Stimulated activated naive CD4-positive, alpha-beta T cell (primary cell): ENCODE results near the gene PEG3.

ENCODE experiments used
- DNase-seq, 6 experiments: peaks; one replicate each; lab custom pipeline; 2025; lab: John Stamatoyannopoulos, UW

Gene PEG3

GRCh38 chr19:56808717-56809392 lies 31.7 kb downstream of the PEG3 start:
- DNase-seq = no peak

DNA sequence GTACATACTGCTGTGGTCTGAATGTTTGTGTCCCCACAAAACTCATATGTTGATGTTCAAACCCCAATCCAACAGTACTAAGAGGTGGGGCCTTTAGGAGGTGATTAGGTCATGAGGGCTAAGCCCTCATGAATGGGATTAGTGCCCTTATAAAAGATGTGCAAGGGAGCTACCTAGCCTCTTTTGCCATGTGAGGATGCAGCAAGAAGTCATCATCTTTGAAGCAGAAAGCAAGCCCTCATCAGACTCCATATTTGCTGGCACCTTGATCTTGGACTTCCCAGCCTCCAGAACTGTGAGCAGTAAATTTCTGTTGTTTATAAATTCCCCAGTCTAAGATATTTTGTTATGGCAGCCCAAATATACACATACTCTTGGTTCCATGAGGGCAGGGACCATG lies 33.9 kb downstream of the PEG3 start:
- DNase-seq = no peak
